Osteoblast (primary cell): Measurements from ENCODE around the gene CACNA1S. TPM values are rescaled to one million over a fixed set of nuclear protein-coding genes. Genes with fewer than 3 reads are reported as not detected.

Experiments
- DNase-seq: peaks from one replicate; pipeline ENCODE4 v3.0.0; 2011; ENCODE audit warnings: low spot score, mixed read lengths; ENCODE audit not compliant: insufficient read length; ENCODE audit errors: missing footprints
- H2AFZ ChIP-seq: 2 replicates; pipeline ENCODE4 v1.6.0; 2011; ENCODE audit warnings: mild to moderate bottlenecking, low read length
- H3K27ac ChIP-seq: 2 replicates; pipeline ENCODE4 v1.5.1; 2011; ENCODE audit warnings: mild to moderate bottlenecking, low read depth, low read length, moderate library complexity
- H3K27me3 ChIP-seq: 2 replicates; pipeline ENCODE4 v1.6.0; 2012; ENCODE audit warnings: mild to moderate bottlenecking, control low read depth, inconsistent platforms, low read length, moderate library complexity; ENCODE audit not compliant: insufficient read depth
- H3K36me3 ChIP-seq: 2 replicates; pipeline ENCODE4 v1.5.1; 2011; ENCODE audit warnings: mild to moderate bottlenecking, low read length, control low read depth, moderate library complexity; ENCODE audit not compliant: insufficient read depth
- H3K4me1 ChIP-seq: 2 replicates; pipeline ENCODE4 v1.5.1; 2011; ENCODE audit warnings: mild to moderate bottlenecking, low read length, control low read depth, moderate library complexity; ENCODE audit not compliant: insufficient read depth
- H3K4me2 ChIP-seq: 2 replicates; pipeline ENCODE4 v1.6.0; 2011; ENCODE audit warnings: mild to moderate bottlenecking, low read length; ENCODE audit not compliant: insufficient read depth
- H3K4me3 ChIP-seq: fragments of 200-600 bp; sonication (generic); 3 replicates; pipeline ENCODE4 v1.5.1; 2012; ENCODE audit warnings: mild to moderate bottlenecking, low read length, inconsistent platforms; ENCODE audit not compliant: insufficient read depth
- H3K79me2 ChIP-seq: 2 replicates; pipeline ENCODE4 v1.6.0; 2012; ENCODE audit warnings: mild to moderate bottlenecking, low read length, control low read depth, inconsistent platforms; ENCODE audit not compliant: insufficient read depth
- H3K9me3 ChIP-seq: 2 replicates; pipeline ENCODE4 v1.5.1; 2011; ENCODE audit warnings: low read depth, low read length, control low read depth
- H4K20me1 ChIP-seq: 2 replicates; pipeline ENCODE4 v1.6.0; 2012; ENCODE audit warnings: mild to moderate bottlenecking, low read length, control low read depth; ENCODE audit not compliant: insufficient read depth
- total RNA-seq: library from RNA; depleted of rRNA; stranded (reverse); fragments of >200 nt; gene quantifications from 2 replicates; pipeline ENCODE4 v1.2.3, GENCODE V29; 2012
- TF ChIP-seq, protein P1 (sequence below): IDR thresholded peaks from 2 replicates; pipeline ENCODE4 v1.5.1; 2011; ENCODE audit warnings: mild to moderate bottlenecking, low read depth, low read length, moderate library complexity; ENCODE audit errors: extremely low read depth

CACNA1S gene
- total RNA-seq, 1 donor = not detected

DNA sequence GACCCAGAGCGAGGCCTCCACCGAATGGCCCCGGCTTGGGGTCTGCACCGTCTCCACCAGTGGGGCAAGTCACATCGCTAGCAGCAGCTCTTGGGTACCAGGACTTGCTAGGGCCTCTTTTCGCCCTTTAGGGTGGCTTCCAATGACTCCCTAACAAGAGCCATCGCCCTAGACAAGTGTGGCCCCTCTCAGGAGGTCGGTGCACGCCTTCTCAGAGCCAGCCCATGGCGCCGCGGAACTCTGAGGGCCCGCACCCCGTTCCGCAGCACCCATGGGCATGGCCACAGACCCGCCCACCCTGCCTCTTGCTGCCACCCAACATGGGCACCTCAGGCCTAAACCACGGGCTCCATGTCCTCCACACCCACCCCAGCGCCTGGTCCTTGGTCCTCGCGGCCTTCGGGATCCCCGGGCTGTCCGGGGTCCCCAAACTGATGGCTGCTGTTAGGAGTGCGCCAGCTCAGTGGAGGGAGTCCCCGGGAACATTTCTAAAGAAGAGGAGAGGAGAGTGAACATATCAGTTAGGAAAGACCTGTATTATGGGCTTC is 3.2 kb upstream of the CACNA1S start:
- H3K27me3 ChIP-seq = peaks cover 15% of the 10 kb centered on the region
- H3K9me3 ChIP-seq = no peaks in the 10 kb centered on the region
- H3K36me3 ChIP-seq = no peaks in the 10 kb centered on the region
- H3K79me2 ChIP-seq = no peaks in the 10 kb centered on the region
- H4K20me1 ChIP-seq = peaks cover 3% of the 10 kb centered on the region
- H3K4me3 ChIP-seq = no peak overlapping the region
- DNase-seq = no peak
- peaks cover 3% of the 10 kb centered on the region for H3K4me1 ChIP-seq
- H3K27ac ChIP-seq = no peak overlapping the region
- H2AFZ ChIP-seq = no peak overlapping the region
- no peak overlapping the region for H3K4me2 ChIP-seq
- TF ChIP-seq, protein P1, sequence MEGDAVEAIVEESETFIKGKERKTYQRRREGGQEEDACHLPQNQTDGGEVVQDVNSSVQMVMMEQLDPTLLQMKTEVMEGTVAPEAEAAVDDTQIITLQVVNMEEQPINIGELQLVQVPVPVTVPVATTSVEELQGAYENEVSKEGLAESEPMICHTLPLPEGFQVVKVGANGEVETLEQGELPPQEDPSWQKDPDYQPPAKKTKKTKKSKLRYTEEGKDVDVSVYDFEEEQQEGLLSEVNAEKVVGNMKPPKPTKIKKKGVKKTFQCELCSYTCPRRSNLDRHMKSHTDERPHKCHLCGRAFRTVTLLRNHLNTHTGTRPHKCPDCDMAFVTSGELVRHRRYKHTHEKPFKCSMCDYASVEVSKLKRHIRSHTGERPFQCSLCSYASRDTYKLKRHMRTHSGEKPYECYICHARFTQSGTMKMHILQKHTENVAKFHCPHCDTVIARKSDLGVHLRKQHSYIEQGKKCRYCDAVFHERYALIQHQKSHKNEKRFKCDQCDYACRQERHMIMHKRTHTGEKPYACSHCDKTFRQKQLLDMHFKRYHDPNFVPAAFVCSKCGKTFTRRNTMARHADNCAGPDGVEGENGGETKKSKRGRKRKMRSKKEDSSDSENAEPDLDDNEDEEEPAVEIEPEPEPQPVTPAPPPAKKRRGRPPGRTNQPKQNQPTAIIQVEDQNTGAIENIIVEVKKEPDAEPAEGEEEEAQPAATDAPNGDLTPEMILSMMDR = no peak

DNA sequence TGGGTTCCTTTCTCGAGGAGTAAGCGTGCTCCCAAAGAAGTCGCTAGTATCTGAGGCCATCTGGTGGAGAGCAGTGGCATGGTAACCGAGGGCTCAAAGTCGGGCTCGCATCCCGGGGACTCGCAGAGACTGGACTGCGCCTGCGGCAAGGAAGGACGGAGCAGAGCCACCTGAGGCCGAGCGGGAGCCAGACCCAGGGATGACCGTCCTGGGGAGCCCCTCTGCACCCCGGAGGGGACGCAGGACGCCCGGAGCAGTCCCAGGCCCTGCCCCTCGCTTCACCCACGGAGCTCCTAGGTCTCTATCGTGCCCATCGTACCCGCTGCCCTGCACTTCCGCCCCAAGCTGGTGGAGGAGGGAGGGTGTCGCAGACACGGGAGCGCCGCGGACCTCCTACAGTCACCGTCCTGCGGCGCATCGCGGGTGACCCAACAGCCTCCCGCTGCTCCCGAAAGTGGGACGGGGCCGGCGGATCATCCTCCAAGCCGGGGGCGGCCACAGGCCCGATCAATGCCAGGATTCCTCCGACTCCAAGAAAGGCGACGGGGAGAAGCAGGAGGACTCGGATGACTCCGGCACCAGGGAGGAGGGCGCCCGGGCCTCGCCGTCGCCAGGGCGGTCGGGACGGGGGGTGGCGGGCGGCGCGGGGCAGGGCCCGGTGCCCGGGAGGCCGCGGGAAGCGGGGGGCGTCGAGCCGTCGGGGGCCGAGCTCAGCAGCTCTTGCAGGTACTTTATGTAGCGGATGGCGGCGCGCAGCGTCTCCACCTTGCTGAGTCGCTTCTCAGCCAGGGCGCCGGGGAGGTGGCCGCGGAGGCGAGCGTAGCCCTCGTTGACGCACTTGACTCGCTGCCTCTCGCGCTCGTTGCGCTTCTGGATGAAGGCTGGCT is 2.3 kb upstream of the CACNA1S start:
- no peaks in the 10 kb centered on the region for H3K9me3 ChIP-seq
- TF ChIP-seq, protein P1 = peak; percentile 83
- H3K79me2 ChIP-seq = no peaks in the 10 kb centered on the region
- H2AFZ ChIP-seq = peak overlapping the region; percentile 97
- no peak overlapping the region for H3K27ac ChIP-seq
- DNase-seq = peak; percentile 99
- peaks cover 7% of the 10 kb centered on the region for H3K27me3 ChIP-seq
- H3K4me2 ChIP-seq = peak overlapping the region; percentile 93
- no peaks in the 10 kb centered on the region for H3K36me3 ChIP-seq
- H3K4me1 ChIP-seq = peaks cover 3% of the 10 kb centered on the region
- peaks cover 3% of the 10 kb centered on the region for H4K20me1 ChIP-seq
- peak overlapping the region; percentile 82 for H3K4me3 ChIP-seq

DNA sequence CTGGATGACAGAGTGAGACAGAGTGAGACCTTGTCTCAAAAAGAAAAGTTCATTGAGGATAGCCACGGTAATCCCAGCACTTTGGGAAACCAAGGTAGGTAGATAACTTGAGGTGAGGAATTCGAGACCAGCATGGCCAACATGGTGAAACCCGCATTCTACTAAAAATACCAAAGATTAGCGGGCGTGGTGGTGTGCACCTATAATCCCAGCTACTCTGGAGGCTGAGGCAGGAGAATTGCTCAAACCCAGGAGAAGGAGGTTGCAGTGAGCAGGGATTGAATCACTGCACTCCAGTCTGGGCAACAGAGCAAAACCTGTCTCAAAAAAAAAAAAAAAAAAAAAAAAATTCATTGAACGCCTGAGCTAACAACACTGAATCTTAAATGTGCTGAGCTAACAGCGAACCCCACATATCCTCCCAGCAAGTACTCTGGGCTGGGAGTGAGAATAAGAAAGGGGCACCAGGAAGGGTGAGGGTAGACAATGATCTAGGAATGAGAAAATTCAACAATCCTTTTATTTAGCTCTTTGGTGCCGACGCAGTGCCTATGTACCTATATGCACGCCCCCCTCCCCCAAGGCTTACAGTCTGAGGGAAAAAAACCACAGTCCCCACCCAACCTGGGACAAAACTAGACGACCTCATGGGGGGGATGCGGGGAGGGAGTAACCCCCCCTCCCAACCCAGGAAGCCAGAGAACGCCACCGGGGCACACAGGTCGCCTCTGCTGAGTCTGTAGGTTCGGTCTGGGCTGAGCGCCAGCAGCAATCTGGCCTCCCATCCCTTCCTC is 1.4 kb upstream of the CACNA1S start:
- H2AFZ ChIP-seq = no peak overlapping the region
- H3K4me3 ChIP-seq = peak overlapping the region; percentile 82
- DNase-seq = no peak
- H3K4me2 ChIP-seq = peak overlapping the region; percentile 93
- peaks cover 3% of the 10 kb centered on the region for H3K4me1 ChIP-seq
- H3K79me2 ChIP-seq = no peaks in the 10 kb centered on the region
- no peak overlapping the region for H3K27ac ChIP-seq
- no peaks in the 10 kb centered on the region for H3K36me3 ChIP-seq
- peaks cover 3% of the 10 kb centered on the region for H4K20me1 ChIP-seq
- no peaks in the 10 kb centered on the region for H3K9me3 ChIP-seq
- TF ChIP-seq, protein P1 = no peak
- H3K27me3 ChIP-seq = peaks cover 6% of the 10 kb centered on the region
